MCF 10A (cell line): ENCODE measurements around the gene TUG1. TPM values are rescaled to one million over a fixed set of nuclear protein-coding genes. Genes with fewer than 3 reads are reported as not detected.

Experiments
- Bru-seq: library from RNA; stranded (reverse); fragments of 400-500 nt; gene quantifications from one replicate; lab custom pipeline; 2021; lab: Mats Ljungman, UMichigan
- BruChase-seq, 2 experiments: library from RNA; stranded (reverse); fragments of 400-500 nt; gene quantifications; one replicate each; lab custom pipeline; 2021; lab: Mats Ljungman, UMichigan
- BruUV-seq: library from RNA; stranded (reverse); fragments of 400-500 nt; replicated peaks from 2 replicates; lab custom pipeline; 2021; lab: Mats Ljungman, UMichigan
- CTCF ChIA-PET: fragments of 300-600 bp; sonication (Branson Sonifier 250); formaldehyde crosslinking; extraction: SDS; loops from one replicate; lab custom pipeline; 2021; ENCODE audit warnings: antibody characterized with exemption, inconsistent platforms; lab: Yijun Ruan, JAX
- POLR2A ChIA-PET: fragments of 300-600, 350-650 bp; sonication (Branson Sonifier 250); formaldehyde crosslinking; extraction: SDS; loops from one replicate; lab custom pipeline; 2020; ENCODE audit warnings: antibody characterized with exemption, inconsistent platforms; lab: Yijun Ruan, JAX
- DNase-seq: peaks from one replicate; pipeline ENCODE4 v3.0.0-alpha.2; 2018; ENCODE audit not compliant: unreplicated experiment
- H3K27ac Mint-ChIP-seq: one replicate; pipeline ENCODE4 v1.8.0; 2022; ENCODE audit warnings: mild to moderate bottlenecking, low read depth, mixed read lengths; ENCODE audit not compliant: unreplicated experiment
- H3K27me3 Mint-ChIP-seq: one replicate; pipeline ENCODE4 v1.8.0; 2022; ENCODE audit warnings: mixed read lengths; ENCODE audit not compliant: insufficient read depth, unreplicated experiment
- H3K36me3 Mint-ChIP-seq: one replicate; pipeline ENCODE4 v1.8.0; 2022; ENCODE audit warnings: mild to moderate bottlenecking, moderate library complexity, mixed read lengths; ENCODE audit not compliant: insufficient read depth, unreplicated experiment
- H3K4me1 Mint-ChIP-seq: one replicate; pipeline ENCODE4 v1.8.0; 2022; ENCODE audit warnings: mixed read lengths; ENCODE audit not compliant: insufficient read depth, unreplicated experiment
- H3K4me3 Mint-ChIP-seq: one replicate; pipeline ENCODE4 v1.8.0; 2022; ENCODE audit warnings: mild to moderate bottlenecking, moderate library complexity, mixed read lengths; ENCODE audit not compliant: unreplicated experiment
- H3K9me3 Mint-ChIP-seq: one replicate; pipeline ENCODE4 v1.8.0; 2022; ENCODE audit warnings: mixed read lengths; ENCODE audit not compliant: unreplicated experiment
- CTCF ChIP-seq: fragments of 200-600 bp; IDR thresholded peaks from one replicate; pipeline ENCODE4 v1.8.0; 2022; ENCODE audit warnings: antibody characterized with exemption, mild to moderate bottlenecking; ENCODE audit not compliant: unreplicated experiment
- intact Hi-C: fragments of 100-400 bp; cut with micrococcal nuclease; formaldehyde crosslinking; loops from 2 replicates; pipeline ENCODE4 v1.14.1; 2022
- long read RNA-seq: library from polyadenylated mRNA; stranded (forward); transcript quantifications from one replicate; pipeline ENCODE4 v2.0.0, GENCODE V29; 2022
- total RNA-seq: library from RNA; stranded (reverse); gene quantifications from 2 replicates; pipeline ENCODE4 v1.2.3, GENCODE V29; 2022

The TUG1 gene
- total RNA-seq (85.5 and 99.0 TPM in 2 replicates), Bru-seq, nascent RNA (percentile 98 among the genes with signal in this experiment), BruChase-seq, experiment 1, labeled RNA remaining after a 6-hour chase (percentile 100 among the genes with signal in this experiment), BruChase-seq, experiment 2, labeled RNA remaining after a 2-hour chase (percentile 100 among the genes with signal in this experiment)
- long read RNA-seq, full-length matches to known transcripts: 44 of 67 reads
- long read RNA-seq, partial matches to known transcripts: 1 of 67 reads
- long read RNA-seq, other reads (novel, unspliced or antisense): 22 of 67 reads

GRCh38 chr22:30968924-30969531, at the start of gene TUG1:
Gene TUG1 (plus strand): TSS chr22:30969265.
- no peak for TF ChIP-seq CTCF
- Mint-ChIP-seq H3K36me3 (peaks cover 56% of the 10 kb centered on the region), H3K4me3 (peak within 1 kb of the TSS; percentile 88)

GRCh38 chr22:30919973-30920372, 49.1 kb upstream of the TUG1 start:
- Mint-ChIP-seq H3K4me1 (no peaks in the 10 kb centered on the region), H3K9me3 (peaks cover 8% of the 10 kb centered on the region), H3K27ac (no peak overlapping the region), H3K4me3 (no peak overlapping the region), H3K36me3 (peaks cover 7% of the 10 kb centered on the region), H3K27me3 (no peaks in the 10 kb centered on the region)
- no TSS peak for BruUV-seq
- ChIA-PET CTCF (interaction anchor here (0.6 to 11.3 kb wide), 70 partner anchors 9 to 730 kb away, joined by 3 to 167 read pairs (median 4); no protein-coding TSS in a partner anchor), POLR2A (interaction anchor here (0.5 to 3.5 kb wide), 7 partner anchors 9 to 292 kb away, joined by 3 to 27 read pairs (median 3); no protein-coding TSS in a partner anchor)
- no peak for DNase-seq
- intact Hi-C loops: loop anchor here (1.0 to 2.0 kb wide), 2 partner anchors 157 to 285 kb away; partner anchors contain the start of gene SLC35E4
- no peak for TF ChIP-seq CTCF

More at GRCh38 chr22:30968924-30969531, at the start of gene TUG1:
- ChIA-PET CTCF (interaction anchor here (0.5 to 3.0 kb wide), 13 partner anchors 96 to 1719 kb away, joined by 3 to 11 read pairs (median 4); partner anchors contain the start of genes RNF185 and SMTN), POLR2A (interaction anchor here (0.6 to 5.3 kb wide), 36 partner anchors 8 to 1415 kb away, joined by 3 to 99 read pairs (median 5); partner anchors contain the start of genes PATZ1, PES1, PIK3IP1 and RNF185)
- no TSS peak for BruUV-seq
- Mint-ChIP-seq H3K27ac (peak within 1 kb of the TSS; percentile 88), H3K9me3 (no peaks in the 10 kb centered on the region), H3K4me1 (peaks cover 28% of the 10 kb centered on the region), H3K27me3 (no peaks in the 10 kb centered on the region)
- DNase-seq: peak; percentile 98
- intact Hi-C loops: loop anchor here (1.0 kb wide), 1 partner anchor 115 kb away; no protein-coding TSS in a partner anchor

- POLR2A ChIA-PET: interaction anchor here (0.5 to 3.5 kb wide), 5 partner anchors 9 to 157 kb away, joined by 3 to 27 read pairs (median 3); no protein-coding TSS in a partner anchor
- TF ChIP-seq CTCF: peak; percentile 86
- no peaks in the 10 kb centered on the region for H3K4me1 Mint-ChIP-seq
- peaks cover 8% of the 10 kb centered on the region for H3K9me3 Mint-ChIP-seq
- peaks cover 11% of the 10 kb centered on the region for H3K36me3 Mint-ChIP-seq
- H3K27me3 Mint-ChIP-seq: no peaks in the 10 kb centered on the region
- H3K27ac Mint-ChIP-seq: no peak overlapping the region
- no TSS peak for BruUV-seq
- DNase-seq: peak; percentile 72
- no peak overlapping the region for H3K4me3 Mint-ChIP-seq
- CTCF ChIA-PET: interaction anchor here (0.6 to 11.3 kb wide), 59 partner anchors 9 to 730 kb away, joined by 3 to 167 read pairs (median 4); no protein-coding TSS in a partner anchor
- intact Hi-C loops: loop anchor here (1.0 to 2.0 kb wide), 2 partner anchors 157 to 286 kb away; partner anchors contain the start of gene SLC35E4
Observed at GRCh38 chr22:30920407-30920806, 48.7 kb upstream of the TUG1 start.
